Superior temporal gyrus (tissue), 1 donor: ENCODE measurements around the gene UBP1.
"Not testable (repeated sequence)": the region's sequence is repeated elsewhere in the genome, so short reads cannot be mapped to it uniquely, and the experiment has no call there.

Experiments
- DNase-seq: peaks from one replicate; pipeline ENCODE4 v3.0.0-alpha.2; 2016; ENCODE audit errors: extremely low spot score

UBP1 gene

GRCh38 chr3:33389908-33390307 is 50.3 kb downstream of the UBP1 start:
- no peak for DNase-seq

GRCh38 chr3:33388374-33389100 is 51.7 kb downstream of the UBP1 start:
- DNase-seq: no peak

GRCh38 chr3:33386631-33387030 is 53.6 kb downstream of the UBP1 start:
- DNase-seq: no peak

- no peak for DNase-seq
Observed at GRCh38 chr3:33385423-33385822, 54.8 kb downstream of the UBP1 start.

- no peak for DNase-seq
Observed at GRCh38 chr3:33383951-33384350, 56.3 kb downstream of the UBP1 start.

- no peak for DNase-seq
Observed at GRCh38 chr3:33380653-33381052, 59.6 kb downstream of the UBP1 start.

- no peak for DNase-seq
Observed at GRCh38 chr3:33377931-33378330, 62.3 kb downstream of the UBP1 start.

GRCh38 chr3:33377489-33377888 is 62.7 kb downstream of the UBP1 start:
- no peak for DNase-seq

- DNase-seq: no peak
Observed at GRCh38 chr3:33373082-33373437, 67.1 kb downstream of the UBP1 start.

- DNase-seq: peak; percentile 93
Observed at GRCh38 chr3:33372218-33373081, 67.8 kb downstream of the UBP1 start.

GRCh38 chr3:33364531-33365128 is 75.6 kb downstream of the UBP1 start:
- DNase-seq: peak; percentile 38

GRCh38 chr3:33364060-33364459 is 76.1 kb downstream of the UBP1 start:
- DNase-seq: no peak

- no peak for DNase-seq
Observed at GRCh38 chr3:33363113-33363800, 76.9 kb downstream of the UBP1 start.

GRCh38 chr3:33360136-33360825 is 79.9 kb downstream of the UBP1 start:
- no peak for DNase-seq

- no peak for DNase-seq
Observed at GRCh38 chr3:33358172-33358781, 81.9 kb downstream of the UBP1 start.

- DNase-seq: no peak
Observed at GRCh38 chr3:33355611-33356010, 84.6 kb downstream of the UBP1 start.

GRCh38 chr3:33339758-33340157 is 100.4 kb downstream of the UBP1 start:
- no peak for DNase-seq

- DNase-seq: not testable (repeated sequence)
Observed at GRCh38 chr3:33338936-33339465, 101.2 kb downstream of the UBP1 start.
